Pancreas (tissue), 10 donors: ENCODE data around the gene PKIG. TPM values are rescaled to one million over a fixed set of nuclear protein-coding genes. Genes with fewer than 3 reads are reported as not detected.
A peak's percentile ranks its signal among the peaks of the same experiment; 100 is the strongest.

Source experiments
- ATAC-seq, 4 donors: fragments of 200-7000 bp; cut with Tn5 transposase; one replicate each; pipeline versions ENCODE4 v1.8.0 to v1.9.1; 2020; ENCODE audit warnings: mild to moderate bottlenecking in 4 of 4, moderate library complexity in 4 of 4
- DNase-seq, 6 donors: peaks; one replicate each; pipeline ENCODE4 v3.0.0-alpha.2; 2020
- FAIRE-seq: peaks from 2 replicates; lab custom pipeline; 2012; peaks lifted over from hg19 to GRCh38; lab: Jason Lieb, UNC
- H3K27ac ChIP-seq, 4 donors: fragments of 200-600 bp; sonication (generic); 1 replicate in 3 of 4; 2 replicates in 1 of 4; pipeline versions ENCODE4 v1.5.0 to v1.8.0; 2020
- H3K27me3 ChIP-seq, 4 donors: fragments of 200-600 bp; one replicate each; pipeline ENCODE4 v1.8.0; 2021
- H3K36me3 ChIP-seq, 3 donors: fragments of 200-600 bp; sonication (generic) in 1 of 3; one replicate each; pipeline versions ENCODE4 v1.5.0 to v1.8.0; 2020 to 2021
- H3K4me1 ChIP-seq, 3 donors: fragments of 200-600 bp; one replicate each; pipeline ENCODE4 v1.8.0; 2021
- H3K4me3 ChIP-seq, 4 donors: fragments of 200-600 bp; sonication (generic) in 2 of 4; one replicate each; pipeline versions ENCODE4 v1.5.0 to v1.8.0; 2020 to 2021
- H3K9me3 ChIP-seq, 4 donors: fragments of 200-600 bp; one replicate each; pipeline ENCODE4 v1.8.0; 2021
- WGBS, 2 donors: extraction: QIAGEN DNeasy Blood & Tissue Kit; methylation state at CpG; one replicate each; pipeline ENCODE4 v1.1.7; 2013; 5-methylcytosine and 5-hydroxymethylcytosine counted together
- intact Hi-C, 3 donors: fragments of 100-400 bp; cut with DNase I; formaldehyde crosslinking; loops; one replicate each; pipeline versions ENCODE4 v1.11.1 to v1.14.2; 2022
- polyA plus RNA-seq, 2 donors: library from polyadenylated mRNA; stranded (reverse); fragments of 200-250 nt; gene quantifications; one replicate each; pipeline ENCODE4 v1.2.3, GENCODE V29; 2013
- total RNA-seq, 6 donors: library from RNA; stranded (reverse); fragmentation: NEBNext Ultra II Directional in 4 of 6; extraction: Animal tissue kit (Norgen Biotek cat#: 25700) in 4 of 6; gene quantifications; one replicate each; pipeline versions ENCODE4 v1.2.1 to v1.2.4, GENCODE V29; 2021 to 2023
- TF ChIP-seq, protein P1 (sequence below), 4 donors: fragments of 200-600 bp; sonication (generic) in 3 of 4; IDR thresholded peaks; one replicate each; pipeline versions ENCODE4 v1.5.0 to v1.8.0; 2021; ENCODE audit warnings: antibody characterized with exemption in 4 of 4
- donor health status: healthy with polysubstance abuse.
- donor health status: DM: no; HTN: no; CAD: no; lungs with moderate emphysema.
- donor health status: DM: no; HTN: no; CAD: no.
- donor health status: control.
- donor health status: control.
- donor health status: Bipolar disorder and iron deficiency.
- donor health status: DM: yes; HTN: yes; CAD: no.
- donor health status: DM: no; HTN: no; CAD: no.
- donor health status: DM: no; HTN: no; CAD: no.
- donor health status: DM: yes; HTN: yes; CAD: no.

PKIG gene
- total and polyA plus RNA-seq, 8 donors: 10.6 to 40.2 (median 13.1) TPM

DNA sequence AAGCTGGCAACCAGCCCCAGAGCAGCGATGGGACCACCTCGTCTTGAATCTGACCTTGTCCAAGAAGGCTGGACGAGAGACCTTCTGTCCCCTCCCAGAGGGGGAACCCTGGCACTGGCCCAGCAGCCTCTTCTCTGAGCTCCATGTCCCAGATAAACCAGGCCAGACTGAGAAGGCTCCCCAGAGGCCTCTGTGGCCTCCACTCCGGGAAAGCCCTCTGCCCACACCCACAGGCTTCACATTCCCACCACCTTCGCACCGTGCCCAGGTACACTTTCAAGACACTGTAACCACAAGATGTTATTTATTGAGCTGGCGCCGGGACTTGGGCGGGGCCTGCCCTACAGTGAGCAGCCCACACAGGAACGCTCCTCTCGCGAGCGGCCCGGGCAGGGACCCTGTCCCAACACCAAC lies 35.9 kb downstream of the PKIG start:
- 86 to 91% methylated on average over 14 of the region's 14 CpGs for WGBS, 2 donors
- Histone ChIP-seq H3K4me3 (no peak overlapping the region), H3K36me3 (peaks cover 0 to 12% (median 0%) of the 10 kb centered on the region in 3 donors), H3K27ac (no peak overlapping the region), H3K9me3 (no peaks in the 10 kb centered on the region), H3K4me1 (no peaks in the 10 kb centered on the region), H3K27me3 (no peaks in the 10 kb centered on the region)
- FAIRE-seq (no peak), ATAC-seq (no peak), DNase-seq (peak in 1 of 6 donors; percentile 47)
- intact Hi-C loops: loop anchor here in 1 of 3 donors (10.0 kb wide), 1 partner anchor 404 kb away; the partner anchor contains the start of gene OSER1
- TF ChIP-seq, protein P1, sequence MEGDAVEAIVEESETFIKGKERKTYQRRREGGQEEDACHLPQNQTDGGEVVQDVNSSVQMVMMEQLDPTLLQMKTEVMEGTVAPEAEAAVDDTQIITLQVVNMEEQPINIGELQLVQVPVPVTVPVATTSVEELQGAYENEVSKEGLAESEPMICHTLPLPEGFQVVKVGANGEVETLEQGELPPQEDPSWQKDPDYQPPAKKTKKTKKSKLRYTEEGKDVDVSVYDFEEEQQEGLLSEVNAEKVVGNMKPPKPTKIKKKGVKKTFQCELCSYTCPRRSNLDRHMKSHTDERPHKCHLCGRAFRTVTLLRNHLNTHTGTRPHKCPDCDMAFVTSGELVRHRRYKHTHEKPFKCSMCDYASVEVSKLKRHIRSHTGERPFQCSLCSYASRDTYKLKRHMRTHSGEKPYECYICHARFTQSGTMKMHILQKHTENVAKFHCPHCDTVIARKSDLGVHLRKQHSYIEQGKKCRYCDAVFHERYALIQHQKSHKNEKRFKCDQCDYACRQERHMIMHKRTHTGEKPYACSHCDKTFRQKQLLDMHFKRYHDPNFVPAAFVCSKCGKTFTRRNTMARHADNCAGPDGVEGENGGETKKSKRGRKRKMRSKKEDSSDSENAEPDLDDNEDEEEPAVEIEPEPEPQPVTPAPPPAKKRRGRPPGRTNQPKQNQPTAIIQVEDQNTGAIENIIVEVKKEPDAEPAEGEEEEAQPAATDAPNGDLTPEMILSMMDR (IDR thresholded peaks at IDR 0.05): no peak

DNA sequence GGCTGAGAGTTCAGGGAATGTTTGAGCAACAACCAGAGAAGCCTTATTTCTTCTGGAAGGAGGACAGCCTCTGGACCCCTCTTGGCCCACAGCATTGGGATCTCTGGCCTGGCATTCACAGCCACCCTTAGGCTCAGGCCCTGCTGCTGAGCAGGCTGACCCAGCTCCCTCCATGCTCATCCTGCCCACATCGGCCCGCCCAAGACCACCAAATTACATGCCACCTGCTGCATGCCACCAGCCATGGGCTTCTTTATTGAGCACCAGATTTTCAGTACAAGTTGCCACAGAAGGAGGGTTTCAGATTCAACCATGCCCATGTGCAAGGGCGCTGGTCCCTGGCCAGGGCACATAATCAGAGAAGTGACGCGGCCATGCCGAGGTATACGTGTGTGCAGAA lies 36.9 kb downstream of the PKIG start:
- no peak for DNase-seq
- no peaks in the 10 kb centered on the region for H3K4me1 ChIP-seq
- ATAC-seq: no peak
- WGBS, 2 donors: 96 to 97% methylated on average over 7 of the region's 7 CpGs
- intact Hi-C loops: loop anchor here in 1 of 3 donors (10.0 kb wide), 1 partner anchor 404 kb away; the partner anchor contains the start of gene OSER1
- H3K4me3 ChIP-seq: no peak overlapping the region
- no peak for FAIRE-seq
- peaks cover 0 to 12% (median 0%) of the 10 kb centered on the region in 3 donors for H3K36me3 ChIP-seq
- H3K9me3 ChIP-seq: no peaks in the 10 kb centered on the region
- TF ChIP-seq, protein P1 (IDR thresholded peaks at IDR 0.05): no peak
- no peak overlapping the region for H3K27ac ChIP-seq
- no peaks in the 10 kb centered on the region for H3K27me3 ChIP-seq

DNA sequence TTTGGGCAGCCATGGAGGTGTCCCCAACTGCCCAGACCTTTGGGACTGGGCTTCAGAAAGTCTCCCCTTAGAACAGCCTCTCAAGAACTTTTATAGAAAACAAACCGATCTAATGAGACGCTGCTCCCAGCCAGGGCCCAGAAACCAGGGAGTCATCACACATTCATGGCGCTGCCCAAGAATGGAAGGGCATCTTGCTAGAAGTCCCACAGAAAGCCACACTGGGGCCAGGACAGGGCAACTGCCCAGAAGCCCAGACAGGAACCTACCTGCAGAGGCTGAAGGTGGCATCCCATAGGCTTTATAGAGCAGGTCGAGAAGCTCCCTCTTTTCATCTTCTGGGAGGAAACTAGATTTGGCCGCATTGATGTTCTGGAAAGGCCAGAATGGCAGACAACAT lies 37.7 kb downstream of the PKIG start:
- ATAC-seq: no peak
- TF ChIP-seq, protein P1 (IDR thresholded peaks at IDR 0.05): no peak
- 94 to 99% methylated on average over 5 of the region's 5 CpGs for WGBS, 2 donors
- intact Hi-C loops: no loop called here
- Histone ChIP-seq H3K4me3 (no peak overlapping the region), H3K9me3 (no peaks in the 10 kb centered on the region), H3K4me1 (no peaks in the 10 kb centered on the region), H3K27me3 (no peaks in the 10 kb centered on the region), H3K27ac (no peak overlapping the region), H3K36me3 (peaks cover 0 to 12% (median 0%) of the 10 kb centered on the region in 3 donors)
- FAIRE-seq: no peak
- DNase-seq: no peak

DNA sequence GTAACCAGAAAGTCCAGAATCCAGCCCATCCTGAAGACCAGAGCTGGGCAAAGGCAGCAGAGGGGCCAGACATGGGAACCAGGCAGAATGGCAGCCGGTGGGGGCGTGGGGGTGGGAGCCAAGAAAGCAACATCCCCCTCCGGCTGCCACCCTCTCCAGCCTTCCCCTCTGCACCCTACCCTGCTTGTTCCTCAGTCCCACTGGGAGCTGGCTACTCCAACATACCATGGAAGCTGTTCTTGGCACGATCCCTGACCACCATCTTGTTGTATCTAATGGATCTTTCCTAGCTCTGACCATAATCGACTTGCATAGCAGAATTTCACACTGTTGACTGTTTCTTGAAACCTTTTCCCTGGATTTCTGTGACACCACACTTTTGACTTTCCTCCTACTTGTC lies 38.9 kb downstream of the PKIG start:
- no peak overlapping the region for H3K4me3 ChIP-seq
- H3K27ac ChIP-seq: no peak overlapping the region
- DNase-seq (no peak), ATAC-seq (no peak), FAIRE-seq (no peak)
- H3K36me3 ChIP-seq: peaks cover 0 to 12% (median 0%) of the 10 kb centered on the region in 3 donors
- intact Hi-C loops: no loop called here
- 91 to 96% methylated on average over 5 of the region's 5 CpGs for WGBS, 2 donors
- TF ChIP-seq, protein P1 (IDR thresholded peaks at IDR 0.05): no peak
- no peaks in the 10 kb centered on the region for H3K9me3 ChIP-seq
- no peaks in the 10 kb centered on the region for H3K27me3 ChIP-seq
- H3K4me1 ChIP-seq: no peaks in the 10 kb centered on the region

DNA sequence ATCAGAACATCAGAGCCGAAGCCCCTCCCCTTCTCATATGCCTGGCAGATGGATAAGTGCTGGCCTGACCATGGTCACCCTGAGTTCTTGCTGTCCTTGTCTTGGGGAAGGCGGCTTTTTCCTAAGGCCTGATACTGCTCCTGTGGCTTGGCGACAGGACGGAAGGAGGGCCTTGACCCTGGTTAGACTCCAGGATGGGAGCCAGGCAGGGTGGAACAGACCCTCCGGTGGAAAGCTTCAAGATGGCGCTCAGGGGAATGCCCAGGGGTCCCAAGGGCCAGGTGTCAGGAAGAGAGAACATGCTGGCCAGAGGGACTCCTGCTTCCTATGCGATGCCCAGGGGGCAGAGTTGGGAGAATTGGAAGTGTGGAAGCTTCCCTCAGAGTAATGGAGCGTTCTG lies 39.6 kb downstream of the PKIG start:
- Histone ChIP-seq H3K9me3 (no peaks in the 10 kb centered on the region), H3K4me3 (no peak overlapping the region), H3K27ac (no peak overlapping the region), H3K36me3 (peaks cover 0 to 12% (median 0%) of the 10 kb centered on the region in 3 donors), H3K27me3 (no peaks in the 10 kb centered on the region), H3K4me1 (no peaks in the 10 kb centered on the region)
- 97% methylated on average over 8 of the region's 8 CpGs for WGBS, 2 donors
- FAIRE-seq (no peak), ATAC-seq (no peak), DNase-seq (no peak)
- TF ChIP-seq, protein P1 (IDR thresholded peaks at IDR 0.05): no peak
- intact Hi-C loops: no loop called here
